Left colon (tissue), 2 donors: ENCODE results near the gene TWIST2. TPM values are rescaled to one million over a fixed set of nuclear protein-coding genes. Genes with fewer than 3 reads are reported as not detected.

Source experiments
- ATAC-seq: fragments of 200-7000 bp; cut with Tn5 transposase; one replicate; pipeline ENCODE4 v1.9.1; 2020; ENCODE audit warnings: mild to moderate bottlenecking, moderate library complexity
- DNase-seq, 2 donors: peaks; one replicate each; pipeline ENCODE4 v3.0.0-alpha.2; 2020
- intact Hi-C, 2 donors: fragments of 100-400 bp; cut with DNase I in 1 of 2; cut with micrococcal nuclease in 1 of 2; formaldehyde crosslinking; loops; one replicate each; pipeline versions ENCODE4 v1.11.2 to v1.14.0; 2022; cut with DNase I, micrococcal nuclease
- total RNA-seq, 2 donors: library from RNA; stranded (reverse); fragmentation: NEBNext Ultra II Directional; extraction: Animal tissue kit (Norgen Biotek cat#: 25700); gene quantifications; one replicate each; pipeline ENCODE4 v1.2.1, GENCODE V29; 2021
- donor health status: DM: no; HTN: no; CAD: no.
- donor health status: DM: yes; HTN: yes; CAD: no.

The TWIST2 gene
- total RNA-seq, 2 donors from 2014 or later = 1.7 to 4.2 TPM

GRCh38 chr2:238895891-238896600 is 48.2 kb downstream of the TWIST2 start:
- intact Hi-C loops = no loop called here
- peak; percentile 34 to 51 for DNase-seq
- no peak for ATAC-seq

GRCh38 chr2:238896641-238897040 is 48.8 kb downstream of the TWIST2 start:
- no peak for DNase-seq
- no peak for ATAC-seq
- intact Hi-C loops = no loop called here

- DNase-seq = no peak
- no peak for ATAC-seq
- intact Hi-C loops = no loop called here
Observed at GRCh38 chr2:238897122-238897880, 49.4 kb downstream of the TWIST2 start.

GRCh38 chr2:238897911-238898311 is 50.0 kb downstream of the TWIST2 start:
- intact Hi-C loops = no loop called here
- ATAC-seq = no peak
- DNase-seq = no peak

DNA sequence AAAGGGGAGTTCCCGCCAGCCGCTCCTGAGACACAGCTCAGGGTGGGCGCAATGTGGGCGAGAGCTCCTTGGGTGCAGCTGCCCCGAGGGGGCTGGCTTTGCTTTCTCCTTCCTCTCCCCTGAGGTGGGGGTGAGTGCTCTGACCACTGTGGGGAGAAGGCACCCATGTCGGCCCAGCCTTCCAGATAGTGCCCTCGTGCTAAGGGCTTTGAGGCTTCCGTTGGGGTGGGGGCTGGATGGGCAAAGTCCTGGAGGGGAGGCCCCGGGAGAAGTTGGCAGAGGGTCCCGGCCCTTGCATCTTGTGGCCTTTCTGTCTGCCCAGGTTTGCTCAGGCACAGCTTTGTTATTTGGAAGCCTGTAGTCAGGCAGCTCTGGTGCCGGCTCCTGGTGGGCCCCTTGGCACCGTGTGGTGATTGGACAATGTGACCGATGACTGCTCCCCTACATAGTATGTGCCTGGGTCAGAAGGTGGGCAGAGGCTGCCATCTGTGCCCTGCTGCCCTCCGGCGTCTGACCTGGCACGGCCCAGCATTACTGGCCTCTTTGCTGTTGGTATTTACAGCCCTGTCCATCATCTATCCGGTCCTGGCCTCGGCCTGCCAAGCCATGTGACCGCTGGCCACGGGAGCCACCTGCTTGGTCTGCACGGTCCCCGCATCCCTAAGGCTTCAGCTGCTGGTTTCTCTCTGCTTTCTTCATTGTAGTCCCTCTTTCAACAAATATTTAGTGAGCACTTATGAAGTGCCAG is 50.8 kb downstream of the TWIST2 start:
- no peak for ATAC-seq
- no peak for DNase-seq
- intact Hi-C loops = no loop called here

- ATAC-seq = no peak
- DNase-seq = no peak
- intact Hi-C loops = no loop called here
Observed at GRCh38 chr2:238899386-238899785, 51.5 kb downstream of the TWIST2 start.

DNA sequence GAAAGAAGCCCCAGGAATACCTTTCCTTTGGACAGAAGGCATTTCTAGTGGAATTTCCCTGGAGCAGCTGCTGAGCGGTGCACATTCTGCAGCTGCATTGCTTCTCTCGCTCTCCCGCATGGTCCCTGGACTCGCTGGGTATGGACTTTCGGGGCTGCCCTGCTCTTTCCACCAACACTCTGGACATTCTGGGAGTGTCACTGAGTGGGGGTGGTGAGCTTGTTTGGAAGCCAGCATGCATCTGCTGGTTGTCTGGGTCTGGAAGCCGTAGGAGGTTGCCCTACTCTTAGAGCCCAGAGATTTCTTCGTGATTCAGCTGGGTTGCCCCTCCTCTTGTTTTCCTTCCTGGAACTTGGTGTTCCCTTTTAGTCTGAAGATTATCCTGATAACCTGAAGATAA is 52.6 kb downstream of the TWIST2 start:
- no peak for ATAC-seq
- no peak for DNase-seq
- intact Hi-C loops = no loop called here

DNA sequence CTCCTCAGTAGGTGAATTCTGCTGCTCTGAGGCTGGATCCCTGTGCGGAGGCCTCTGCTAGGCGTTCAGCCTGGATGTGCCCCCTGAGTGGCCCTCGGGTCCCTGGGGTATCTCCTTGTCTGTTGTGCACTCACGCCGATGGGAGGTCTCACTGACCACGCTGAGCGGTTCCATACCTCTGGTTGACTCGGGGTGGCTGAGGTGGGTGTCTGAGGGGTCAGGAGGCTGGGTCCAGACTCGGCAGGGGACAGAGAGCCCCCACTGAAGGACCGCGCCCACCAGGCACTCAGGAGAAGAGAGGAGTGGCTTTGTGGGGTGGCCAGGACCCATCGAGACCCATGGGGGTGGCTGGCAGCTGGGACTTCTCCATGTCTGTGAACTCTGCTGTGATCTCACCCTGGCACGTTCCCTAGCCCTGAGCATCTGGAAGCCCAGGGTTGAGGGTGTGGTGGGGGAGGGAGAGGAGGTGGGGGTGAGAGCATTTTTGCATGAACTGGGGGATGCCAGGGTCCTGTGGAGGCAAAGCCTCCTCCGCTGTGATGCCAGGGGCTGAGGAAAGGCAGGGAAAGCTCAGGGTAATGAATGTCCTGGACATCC is 53.7 kb downstream of the TWIST2 start:
- DNase-seq = no peak
- no peak for ATAC-seq
- intact Hi-C loops = no loop called here

DNA sequence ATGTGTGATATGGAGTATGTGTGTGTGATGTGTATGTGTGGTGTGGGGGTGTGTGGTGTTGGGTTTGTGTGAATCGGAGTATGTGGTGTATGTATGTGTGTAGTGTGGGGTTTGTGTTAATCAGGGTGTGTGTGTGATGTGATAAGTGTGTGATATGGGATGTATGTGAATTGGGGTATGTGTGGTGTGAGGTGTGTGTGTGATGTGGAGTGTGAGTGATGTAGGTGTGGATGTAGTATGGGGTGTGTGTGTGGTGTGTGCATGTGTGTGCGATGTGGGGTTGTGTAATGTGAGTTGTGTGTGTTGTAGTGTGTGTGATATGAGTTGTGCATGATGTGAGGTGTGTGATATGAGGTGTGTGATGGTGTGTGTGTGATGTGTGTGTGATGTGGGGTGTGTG is 54.4 kb downstream of the TWIST2 start:
- ATAC-seq = no peak
- intact Hi-C loops = no loop called here
- no peak for DNase-seq

DNA sequence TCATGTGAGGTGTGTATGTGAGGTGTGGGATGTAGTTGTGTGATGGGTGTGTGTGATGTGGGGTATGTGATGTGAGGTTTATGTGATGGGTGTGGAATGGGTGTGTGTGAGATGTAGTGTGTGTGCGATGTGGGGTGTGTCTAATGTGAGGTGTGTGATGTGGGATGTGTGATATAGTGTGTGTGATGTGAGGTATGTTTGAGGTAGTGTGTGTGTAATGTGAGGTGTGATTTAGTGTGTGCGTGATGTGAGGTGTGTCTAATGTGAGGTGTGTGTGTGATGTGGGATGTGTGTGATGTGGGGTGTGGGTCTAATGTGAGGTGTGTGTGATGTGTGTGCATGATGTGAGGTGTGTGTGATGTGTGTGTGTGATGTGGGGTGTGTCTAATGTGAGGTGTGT is 55.3 kb downstream of the TWIST2 start:
- DNase-seq = no peak
- ATAC-seq = no peak
- intact Hi-C loops = no loop called here

DNA sequence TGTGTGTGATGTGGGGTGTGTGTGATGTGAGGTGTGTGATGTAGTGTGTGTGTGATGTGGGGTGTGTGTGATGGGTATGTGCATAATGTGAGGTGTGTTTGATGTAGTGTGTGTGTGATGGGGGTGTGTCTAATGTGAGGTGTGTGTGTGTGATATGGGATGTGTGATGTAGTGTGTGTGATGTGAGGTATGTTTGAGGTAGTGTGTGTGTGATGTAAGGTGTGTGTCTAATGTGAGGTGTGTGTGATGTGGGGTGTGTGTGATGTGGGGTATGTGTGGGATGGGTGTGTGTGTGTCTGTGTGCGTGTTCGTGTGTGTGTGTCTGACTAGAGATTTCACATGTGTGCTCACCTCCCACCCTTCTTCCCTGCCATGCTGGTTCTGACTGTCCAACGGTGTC is 56.3 kb downstream of the TWIST2 start:
- DNase-seq = no peak
- no peak for ATAC-seq
- intact Hi-C loops = no loop called here

- DNase-seq (no peak), ATAC-seq (no peak)
- intact Hi-C loops = no loop called here
Observed at GRCh38 chr2:238904716-238905115, 56.8 kb downstream of the TWIST2 start.

DNA sequence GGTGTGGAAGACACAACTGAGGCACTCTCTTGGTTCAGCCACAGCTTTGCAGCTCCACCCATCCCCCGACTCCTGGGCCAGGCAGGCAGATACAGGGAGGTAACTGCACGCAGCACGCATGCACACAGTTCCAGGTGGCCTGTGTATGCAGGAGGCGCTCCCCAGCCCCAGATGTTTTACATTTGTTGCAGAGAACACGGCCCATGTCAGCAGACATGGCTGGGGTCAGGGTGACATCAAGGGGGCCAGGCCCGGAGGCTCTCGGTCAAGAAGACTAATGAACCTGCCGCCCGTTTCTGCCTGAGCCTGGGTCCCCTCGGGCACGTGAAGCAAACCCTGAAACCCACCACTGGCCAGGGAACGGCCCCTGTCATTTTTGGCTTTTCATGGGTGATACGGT is 57.3 kb downstream of the TWIST2 start:
- intact Hi-C loops = no loop called here
- ATAC-seq (no peak), DNase-seq (no peak)

DNA sequence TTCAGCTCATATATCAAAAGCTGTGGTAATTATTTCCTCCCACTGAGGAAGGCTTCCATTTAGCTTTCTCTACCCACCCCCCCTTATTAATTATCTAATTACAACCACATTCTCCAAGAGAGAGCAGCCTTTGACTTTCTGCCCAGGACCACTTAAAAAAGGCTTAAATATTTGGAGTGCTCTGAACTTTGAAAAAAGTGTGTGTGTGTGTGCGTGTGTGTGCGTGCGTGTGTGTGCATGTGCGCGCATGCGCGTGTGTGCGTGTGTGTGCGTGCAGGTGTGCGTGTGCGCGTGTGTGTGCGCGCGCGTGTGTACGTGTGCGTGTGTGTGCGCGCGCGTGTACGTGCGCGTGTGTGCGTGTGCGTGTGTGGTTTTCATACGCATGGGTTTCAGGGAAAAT is 57.8 kb downstream of the TWIST2 start:
- ATAC-seq = no peak
- no peak for DNase-seq

GRCh38 chr2:238906254-238906935 is 58.5 kb downstream of the TWIST2 start:
- ATAC-seq = no peak
- no peak for DNase-seq
- intact Hi-C loops = no loop called here

More for the DNA sequence above, 57.8 kb downstream of the TWIST2 start:
- intact Hi-C loops = no loop called here

GRCh38 chr2:238906936-238907716 is 59.2 kb downstream of the TWIST2 start:
- ATAC-seq = no peak
- no peak for DNase-seq
- intact Hi-C loops = no loop called here

DNA sequence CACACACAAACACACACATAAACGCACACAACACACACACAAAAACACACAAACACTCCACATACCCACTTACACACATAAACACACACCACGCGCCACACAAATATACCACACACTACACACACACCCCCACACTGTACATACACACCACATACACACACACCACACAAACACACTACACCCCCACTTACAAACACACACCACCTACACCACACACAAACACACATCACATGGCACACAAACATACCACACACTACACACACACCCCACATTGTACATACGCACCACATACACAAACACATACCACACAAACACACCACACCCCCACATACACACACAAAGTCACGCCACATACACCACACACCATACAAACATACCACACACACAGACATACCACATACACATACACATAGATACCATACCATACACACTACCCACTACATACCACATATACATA is 59.9 kb downstream of the TWIST2 start:
- DNase-seq = no peak
- intact Hi-C loops = no loop called here
- ATAC-seq = no peak
